WERI-Rb-1 (cell line): ENCODE results near the gene COL4A1.

Source experiments
- DNase-seq: peaks from one replicate; pipeline ENCODE4 v3.0.0-alpha.2; 2020
- H3K27ac ChIP-seq: fragments of 250-450 bp; sonication (Bioruptor Pico); 2 replicates; pipeline ENCODE4 v1.5.1; 2020; ENCODE audit warnings: mild to moderate bottlenecking, moderate library complexity
- H3K27me3 ChIP-seq: fragments of 250-450 bp; sonication (Bioruptor Pico); 2 replicates; pipeline ENCODE4 v1.5.1; 2021; ENCODE audit warnings: mild to moderate bottlenecking, low read depth, moderate library complexity; ENCODE audit not compliant: insufficient read depth, severe bottlenecking
- H3K36me3 ChIP-seq: fragments of 250-450 bp; sonication (Bioruptor Pico); 2 replicates; pipeline ENCODE4 v1.5.1; 2020; ENCODE audit warnings: mild to moderate bottlenecking, moderate library complexity
- H3K4me3 ChIP-seq: 2 replicates; pipeline ENCODE4 v1.5.1; 2011; ENCODE audit warnings: low read depth, mild to moderate bottlenecking, control low read depth, low read length
- H3K9me3 ChIP-seq: fragments of 250-450 bp; sonication (Bioruptor Pico); 2 replicates; pipeline ENCODE4 v1.5.1; 2021; ENCODE audit warnings: mild to moderate bottlenecking, moderate library complexity; ENCODE audit not compliant: severe bottlenecking
- CTCF ChIP-seq: IDR thresholded peaks from 2 replicates; pipeline ENCODE4 v1.5.1; 2011; ENCODE audit warnings: low read depth, mild to moderate bottlenecking, control low read depth, inconsistent platforms, low read length

Gene COL4A1

GRCh38 chr13:110137680-110138009 lies 169.3 kb downstream of the COL4A1 start:
- no peaks in the 10 kb centered on the region for H3K9me3 ChIP-seq
- H3K27me3 ChIP-seq = no peaks in the 10 kb centered on the region
- peak; percentile 86 for DNase-seq
- H3K27ac ChIP-seq = peak overlapping the region; percentile 50
- TF ChIP-seq CTCF = peak; percentile 92
- no peaks in the 10 kb centered on the region for H3K36me3 ChIP-seq
- peak overlapping the region; percentile 74 for H3K4me3 ChIP-seq

DNA sequence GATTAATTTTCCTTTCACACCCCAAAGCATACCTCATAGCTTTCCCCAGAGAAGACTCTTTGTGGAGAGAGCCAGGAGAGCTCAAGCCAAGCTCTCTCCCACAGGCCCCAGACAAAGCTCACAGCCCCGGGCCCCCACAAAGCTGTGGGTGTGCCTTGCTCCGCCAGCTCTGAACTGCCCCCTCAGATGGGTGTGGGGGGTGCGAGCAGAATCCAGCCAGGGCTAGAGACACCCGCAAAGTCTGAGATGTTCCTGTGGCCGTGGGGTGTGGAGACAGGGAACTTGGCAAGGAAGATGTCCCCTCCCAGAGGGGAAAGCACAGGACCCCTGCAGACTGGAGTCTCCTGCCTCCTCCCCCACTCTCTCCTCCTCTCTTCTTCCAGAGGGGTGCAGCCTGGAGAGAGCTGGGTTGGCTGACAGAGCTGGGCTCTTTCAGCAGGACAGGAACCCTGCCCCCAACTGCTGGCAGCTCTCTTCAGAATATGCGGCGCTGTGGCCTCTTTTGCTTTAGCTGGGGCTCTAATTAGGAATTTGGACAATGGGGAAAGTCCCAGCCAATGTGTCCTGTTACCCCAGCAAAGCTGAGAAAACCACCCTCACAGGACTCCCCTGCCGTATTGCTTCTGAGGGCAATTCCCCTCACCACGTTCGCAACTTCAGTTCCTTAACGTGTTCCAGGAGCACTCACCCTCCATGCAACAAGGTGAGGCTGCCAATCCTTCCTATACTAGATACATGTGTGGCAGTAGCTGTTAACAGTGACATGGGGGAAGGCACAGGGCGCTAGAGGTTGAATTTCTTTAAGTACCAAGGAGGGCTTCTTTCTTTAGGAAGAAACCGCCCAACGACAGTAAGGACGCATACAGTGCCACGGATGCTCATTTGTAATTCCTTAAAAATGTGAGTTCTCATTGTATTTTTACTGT lies 170.0 kb downstream of the COL4A1 start:
- Histone ChIP-seq H3K4me3 (no peak overlapping the region), H3K36me3 (no peaks in the 10 kb centered on the region), H3K9me3 (no peaks in the 10 kb centered on the region), H3K27ac (no peak overlapping the region), H3K27me3 (no peaks in the 10 kb centered on the region)
- no peak for DNase-seq
- TF ChIP-seq CTCF = no peak

DNA sequence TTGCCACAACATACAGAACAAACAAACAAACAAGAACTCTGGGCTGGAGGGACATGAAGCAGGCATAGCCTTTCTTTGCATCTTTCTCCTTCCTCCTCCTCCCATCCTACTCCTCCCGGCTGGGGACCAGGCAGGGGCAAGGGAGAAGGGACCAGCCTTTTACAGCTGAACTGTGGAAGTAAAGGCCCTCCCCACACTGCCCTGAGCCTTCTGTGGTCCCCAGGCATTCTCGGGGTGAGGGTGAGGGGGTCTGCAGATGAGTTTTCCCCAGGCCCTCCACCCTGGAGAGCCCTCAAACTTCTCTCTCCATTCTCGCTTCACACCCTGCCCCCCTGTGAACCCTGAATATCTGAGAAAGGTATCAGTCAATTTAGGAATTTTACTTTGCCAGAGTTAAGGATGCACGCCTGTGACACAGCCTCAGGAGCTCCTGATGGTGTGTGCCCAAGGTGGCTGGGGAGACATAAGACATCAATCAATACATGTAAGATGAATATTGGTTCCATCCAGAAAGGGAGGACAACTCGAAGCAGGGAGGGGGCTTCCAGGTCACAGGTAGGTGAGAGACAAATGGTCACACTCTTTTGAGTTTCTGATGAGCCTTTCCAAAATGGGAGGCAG lies 170.9 kb downstream of the COL4A1 start:
- DNase-seq = no peak
- Histone ChIP-seq H3K27me3 (no peaks in the 10 kb centered on the region), H3K4me3 (no peak overlapping the region), H3K27ac (no peak overlapping the region), H3K9me3 (no peaks in the 10 kb centered on the region), H3K36me3 (no peaks in the 10 kb centered on the region)
- TF ChIP-seq CTCF = no peak

- DNase-seq = no peak
- Histone ChIP-seq H3K36me3 (no peaks in the 10 kb centered on the region), H3K4me3 (no peak overlapping the region), H3K27ac (no peak overlapping the region), H3K27me3 (no peaks in the 10 kb centered on the region), H3K9me3 (no peaks in the 10 kb centered on the region)
- no peak for TF ChIP-seq CTCF
These were observed 172.2 kb downstream of the COL4A1 start for GRCh38 chr13:110134801-110135200.

- Histone ChIP-seq H3K9me3 (no peaks in the 10 kb centered on the region), H3K4me3 (no peak overlapping the region), H3K27me3 (no peaks in the 10 kb centered on the region), H3K27ac (no peak overlapping the region), H3K36me3 (no peaks in the 10 kb centered on the region)
- no peak for DNase-seq
- TF ChIP-seq CTCF = no peak
These were observed 173.3 kb downstream of the COL4A1 start for GRCh38 chr13:110133425-110134235.
